ENCODE results near the gene TRAF2.

TRAF2 gene

DNA sequence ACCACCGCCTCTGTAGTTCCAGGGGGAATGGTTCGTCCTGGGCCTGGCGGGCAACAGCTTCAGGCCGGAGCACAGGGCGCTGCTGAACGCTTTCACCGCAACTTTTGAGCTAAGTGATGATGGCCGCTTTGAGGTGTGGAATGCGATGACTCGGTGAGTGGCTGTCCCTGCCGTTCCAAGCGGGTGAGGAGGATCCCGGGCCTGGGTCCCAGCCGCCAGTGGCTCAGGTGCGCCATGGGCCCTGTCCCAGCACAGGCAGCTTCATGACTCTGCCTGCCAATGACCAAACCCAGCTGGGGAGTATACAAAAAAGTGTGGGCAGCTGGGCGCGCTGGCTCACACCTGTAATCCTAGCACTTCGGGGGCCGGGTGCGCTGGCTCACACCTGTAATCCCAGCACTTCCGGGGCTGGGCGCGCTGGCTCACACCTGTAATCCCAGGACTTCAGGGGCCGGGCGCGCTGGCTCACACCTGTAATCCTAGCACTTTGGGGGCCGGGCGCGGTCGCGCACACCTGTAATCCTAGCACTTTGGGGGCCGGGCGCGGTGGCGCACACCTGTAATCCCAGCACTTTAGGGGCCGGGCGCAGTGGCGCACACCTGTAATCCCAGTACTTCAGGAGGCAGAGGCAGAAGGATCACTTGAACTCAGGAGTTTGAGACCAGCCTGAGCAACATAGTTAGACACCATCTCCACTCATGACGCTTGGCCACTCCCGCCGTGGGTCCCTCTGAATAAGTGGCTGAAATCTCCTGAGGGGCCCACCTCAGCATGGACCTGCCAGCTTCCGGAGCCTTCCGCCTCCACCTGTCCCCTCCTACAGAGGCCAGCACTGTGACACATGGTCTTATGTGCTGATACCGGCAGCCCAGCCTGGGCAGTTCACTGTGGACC, 66.8 kb downstream of the TRAF2 start:
- DNase-seq: no peak

- no peak for DNase-seq
Measured at GRCh38 chr9:136953771-136954269, 67.5 kb downstream of the TRAF2 start.

GRCh38 chr9:136954270-136955083, 68.2 kb downstream of the TRAF2 start:
- DNase-seq: no peak

DNA sequence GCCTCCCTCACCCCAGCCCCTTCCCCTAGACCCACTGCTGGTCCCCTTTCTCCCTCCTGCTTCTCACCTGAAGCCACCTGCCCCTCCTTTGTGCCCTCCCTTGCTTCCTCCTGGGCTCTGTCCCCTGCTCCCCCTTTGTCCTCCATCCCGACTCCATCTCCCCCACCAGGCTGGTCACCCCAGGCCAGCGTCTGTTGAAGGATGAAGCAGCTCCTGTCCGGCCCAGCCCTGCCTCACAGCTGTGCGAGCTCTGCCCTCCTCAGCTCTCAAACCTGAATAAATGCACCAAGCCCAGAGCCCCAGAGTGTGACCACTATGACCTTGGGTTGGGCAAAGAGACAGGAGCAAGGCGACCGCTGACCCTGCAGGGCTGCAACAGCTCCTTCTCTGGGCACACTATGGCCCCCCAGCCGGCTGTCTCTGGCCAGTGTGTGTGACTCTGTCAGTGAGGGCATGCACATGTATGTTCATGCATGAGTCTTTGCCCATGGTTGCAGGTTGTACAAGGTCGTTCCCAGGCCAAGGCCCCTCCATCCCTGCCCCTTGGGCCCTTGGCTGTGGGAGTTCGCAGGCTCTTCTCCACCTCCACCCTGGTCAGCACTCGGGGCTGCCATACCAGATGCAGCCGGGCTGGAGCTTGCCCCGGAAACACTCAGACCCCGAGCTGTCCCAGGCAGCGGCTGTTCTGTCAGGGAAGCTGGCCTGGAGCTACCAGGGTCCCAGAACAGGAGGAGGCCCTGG, 69.1 kb downstream of the TRAF2 start:
- no peak for DNase-seq

DNA sequence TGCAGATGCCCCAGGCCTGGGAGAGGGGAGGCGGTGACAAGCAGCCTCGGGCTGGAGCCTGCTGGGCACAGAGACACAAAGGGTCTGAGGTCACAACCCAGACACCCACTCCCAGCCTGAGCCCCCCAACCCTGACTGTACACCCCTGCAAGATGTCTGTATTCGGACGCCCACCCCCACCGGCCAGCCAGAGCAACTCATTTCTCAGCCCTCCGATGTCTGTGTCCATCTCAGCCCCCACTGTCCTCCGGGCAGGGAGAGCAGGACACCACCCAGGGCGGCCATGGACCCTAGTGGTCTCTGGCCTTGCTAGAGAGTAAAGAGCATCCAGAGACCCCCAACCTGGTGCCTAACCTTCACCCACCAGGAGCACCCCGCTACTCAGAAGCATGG, 69.6 kb downstream of the TRAF2 start:
- DNase-seq: no peak

DNA sequence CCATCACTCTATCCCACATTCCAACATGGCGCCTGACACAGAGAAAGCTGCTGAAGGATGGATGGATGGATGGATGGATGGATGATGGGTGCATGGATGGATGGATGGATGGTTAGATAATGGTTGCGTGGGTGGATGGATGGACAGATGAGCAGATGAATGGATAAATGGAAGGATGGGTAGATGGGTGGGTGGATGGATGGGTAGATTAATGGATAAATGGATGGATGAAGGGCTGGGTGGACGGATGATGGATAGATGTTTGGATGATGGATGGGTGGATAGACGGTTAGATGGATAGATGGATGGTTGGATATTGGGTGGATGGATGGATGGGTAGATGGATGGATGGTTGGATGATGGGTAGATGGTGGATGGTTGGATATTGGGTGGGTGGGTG, 70.3 kb downstream of the TRAF2 start:
- DNase-seq: no peak

- DNase-seq: no peak
Measured at GRCh38 chr9:136957461-136957860, 71.1 kb downstream of the TRAF2 start.

DNA sequence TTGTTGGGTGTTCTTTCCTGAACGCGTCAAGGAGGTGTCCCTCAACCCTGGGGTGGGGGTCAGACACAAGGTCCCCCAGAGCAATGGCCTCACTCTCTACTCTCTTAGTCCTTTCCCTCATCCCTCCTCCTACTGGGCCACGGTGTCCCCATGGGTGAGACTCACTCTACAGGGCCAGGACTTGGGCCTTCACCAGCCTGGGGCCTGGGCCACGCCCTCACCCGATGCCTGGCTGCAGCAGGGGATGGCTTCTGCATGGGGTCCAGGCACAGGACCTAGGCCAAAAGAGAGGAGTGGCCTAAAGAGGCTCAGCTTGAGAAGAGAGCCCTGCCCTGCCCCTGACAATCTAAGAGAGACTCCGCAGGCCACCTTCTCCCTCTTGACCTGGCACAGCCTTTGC, 71.6 kb downstream of the TRAF2 start:
- no peak for DNase-seq

- no peak for DNase-seq
Measured at GRCh38 chr9:136958473-136958872, 72.2 kb downstream of the TRAF2 start.

DNA sequence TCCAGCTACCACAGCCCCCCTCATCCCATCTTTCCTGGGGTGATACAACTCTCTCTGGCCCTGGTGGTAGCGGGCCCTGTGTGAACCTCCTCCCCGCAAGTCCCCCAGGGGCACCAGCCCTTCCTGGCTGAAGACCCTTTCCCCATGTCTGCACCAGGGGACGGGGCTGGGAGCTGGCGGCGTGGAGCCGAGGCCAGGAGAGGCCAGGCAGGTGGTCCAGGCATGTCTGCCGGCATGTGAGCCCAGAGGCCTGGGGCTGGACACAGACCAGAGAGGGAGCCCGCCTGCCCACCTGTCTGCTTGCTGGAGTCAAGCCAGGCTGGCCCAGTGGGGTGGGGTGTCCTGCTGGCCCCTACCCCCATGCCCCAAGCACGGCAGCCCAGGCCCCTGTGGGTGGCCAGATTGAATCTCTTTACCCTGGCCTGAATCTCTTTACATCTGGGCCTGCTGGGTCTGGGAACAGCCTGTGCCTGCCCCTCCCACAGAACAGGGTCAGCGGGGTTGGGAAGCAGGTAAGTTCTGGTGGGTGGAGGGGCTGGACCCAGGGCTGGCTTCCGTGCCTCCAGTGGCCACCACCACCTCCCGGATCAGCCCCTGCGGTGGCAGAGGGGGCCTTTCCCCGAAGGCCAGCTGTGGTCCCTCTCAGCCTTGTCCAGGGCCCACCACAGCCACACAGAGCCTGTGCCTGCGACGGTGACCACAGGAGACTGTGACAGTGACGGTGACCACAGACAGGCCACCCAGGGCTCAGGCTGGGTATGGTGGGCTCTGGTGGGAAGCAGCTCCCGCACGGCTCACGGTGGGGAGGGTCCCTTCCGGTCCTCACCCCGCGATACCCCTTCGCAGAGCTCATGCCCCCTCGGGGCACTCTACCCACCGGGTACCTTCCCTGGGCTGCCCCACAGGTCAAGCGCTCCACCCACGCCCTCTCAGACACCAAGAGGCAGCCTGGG, 72.9 kb downstream of the TRAF2 start:
- DNase-seq: no peak

DNA sequence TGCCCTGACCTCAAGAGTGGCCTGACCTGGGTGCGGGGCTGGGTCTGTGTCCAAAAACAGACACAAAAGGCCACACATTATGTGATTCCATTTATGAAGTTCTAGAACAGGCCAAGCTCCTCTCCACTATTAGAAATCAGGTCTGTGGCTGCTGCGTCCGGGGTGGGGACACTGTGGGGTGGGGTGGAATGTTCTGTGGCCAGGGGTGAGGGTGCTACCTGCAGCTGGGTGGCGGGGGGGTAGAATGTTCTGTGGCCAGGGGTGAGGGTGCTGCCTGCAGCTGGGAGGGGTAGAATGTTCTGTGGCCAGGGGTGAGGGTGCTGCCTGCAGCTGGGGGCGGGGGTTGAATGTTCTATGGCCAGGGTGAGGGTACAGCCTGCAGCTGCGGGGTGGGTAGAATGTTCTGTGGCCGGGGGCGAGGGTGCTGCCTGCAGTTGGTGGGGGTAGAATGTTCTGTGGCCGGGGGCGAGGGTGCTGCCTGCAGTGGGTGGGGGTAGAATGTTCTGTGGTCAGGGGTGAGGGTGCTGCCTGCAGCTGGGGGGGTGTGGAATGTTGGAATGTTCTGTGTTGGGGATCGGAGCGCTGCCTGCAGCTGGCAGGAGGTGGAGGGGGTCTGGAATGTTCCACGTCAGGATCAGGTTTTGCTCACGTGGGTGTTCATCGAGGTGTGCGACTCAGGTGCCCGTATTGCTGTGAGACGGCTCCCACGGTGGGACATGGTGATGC, 74.1 kb downstream of the TRAF2 start:
- no peak for DNase-seq

- DNase-seq: no peak
Measured at GRCh38 chr9:136960938-136961275, 74.6 kb downstream of the TRAF2 start.

DNA sequence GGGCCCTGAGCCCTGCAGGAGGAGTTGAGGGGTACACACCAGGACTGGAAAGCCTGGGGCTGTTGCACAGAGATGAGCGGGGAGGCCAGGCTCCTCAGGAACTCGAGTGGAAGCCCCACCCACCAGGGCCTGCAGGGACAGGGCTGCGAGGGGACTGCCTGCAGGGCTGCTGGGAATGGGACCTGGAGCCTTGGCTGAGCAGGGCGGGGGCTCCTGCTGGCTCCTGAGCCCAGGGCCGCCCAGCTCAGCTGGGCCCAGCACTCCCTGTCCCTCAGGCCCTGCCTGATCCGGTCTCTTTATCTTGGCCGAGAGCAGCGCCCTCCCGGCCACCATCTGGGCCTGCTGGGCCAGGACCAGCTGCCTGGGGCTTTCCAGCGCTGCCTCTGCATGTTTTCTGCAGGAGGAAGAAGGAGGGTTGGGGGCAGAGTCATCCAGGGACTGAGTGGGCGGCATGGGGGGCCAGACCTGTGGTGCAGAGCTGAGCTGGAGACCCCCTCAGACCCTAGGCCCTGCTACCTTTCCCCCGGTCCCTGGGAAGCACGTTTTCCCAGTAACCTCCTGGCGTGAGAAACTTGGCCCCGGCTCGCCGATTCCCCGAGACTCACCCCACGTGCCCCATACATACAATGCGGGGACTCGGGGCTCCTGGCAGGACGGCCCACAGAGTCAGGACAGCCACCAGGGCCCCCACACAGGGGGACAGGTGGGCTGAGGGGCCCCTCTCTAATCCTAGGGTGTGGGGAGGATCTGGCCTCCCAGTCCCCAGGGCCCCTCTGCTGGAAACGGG, 75.2 kb downstream of the TRAF2 start:
- no peak for DNase-seq

DNA sequence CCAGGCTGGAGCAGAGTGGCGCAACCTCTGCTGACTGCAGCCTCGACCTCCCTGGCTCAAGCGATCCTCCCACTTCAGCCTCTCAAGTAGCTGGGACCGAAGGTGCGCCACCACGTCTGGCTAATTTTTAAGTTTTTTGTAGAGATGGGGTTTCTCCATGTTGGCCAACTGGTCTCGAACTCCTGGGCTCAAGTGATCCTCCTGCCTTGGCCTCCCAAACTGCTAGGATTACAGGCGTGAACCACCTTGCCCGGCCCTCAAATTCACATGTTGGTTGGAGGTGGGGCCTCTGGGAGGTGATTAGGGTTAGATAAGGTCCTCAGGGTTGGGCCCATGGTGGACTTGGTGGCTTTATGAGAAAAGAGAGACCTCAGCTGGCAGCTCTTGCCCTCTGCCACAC, 75.8 kb downstream of the TRAF2 start:
- DNase-seq: no peak

DNA sequence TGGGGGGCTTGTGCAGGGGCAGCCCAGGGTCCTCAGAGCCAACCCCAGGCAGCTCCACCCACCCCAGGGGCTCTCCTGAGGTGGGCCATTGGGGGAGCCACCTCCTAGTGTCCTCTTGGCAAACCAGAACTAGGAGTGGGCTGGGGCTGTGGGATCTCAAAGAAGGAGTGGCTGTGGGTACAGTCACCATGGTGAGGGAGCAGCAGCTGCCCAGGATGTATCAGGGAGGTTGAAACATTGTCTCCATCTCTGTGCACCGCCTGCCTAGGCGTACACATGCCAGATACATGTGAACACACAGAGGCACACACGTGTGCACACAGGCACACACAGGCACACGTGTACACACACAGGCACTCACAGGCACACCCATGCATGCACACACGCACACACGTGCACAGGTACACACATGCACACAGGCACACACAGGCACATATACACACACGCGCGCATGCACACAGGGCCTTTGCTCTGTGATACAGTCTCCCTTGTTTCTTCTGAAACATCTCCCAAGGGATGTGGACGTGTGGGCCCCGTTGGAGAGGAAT, 76.5 kb downstream of the TRAF2 start:
- no peak for DNase-seq

DNA sequence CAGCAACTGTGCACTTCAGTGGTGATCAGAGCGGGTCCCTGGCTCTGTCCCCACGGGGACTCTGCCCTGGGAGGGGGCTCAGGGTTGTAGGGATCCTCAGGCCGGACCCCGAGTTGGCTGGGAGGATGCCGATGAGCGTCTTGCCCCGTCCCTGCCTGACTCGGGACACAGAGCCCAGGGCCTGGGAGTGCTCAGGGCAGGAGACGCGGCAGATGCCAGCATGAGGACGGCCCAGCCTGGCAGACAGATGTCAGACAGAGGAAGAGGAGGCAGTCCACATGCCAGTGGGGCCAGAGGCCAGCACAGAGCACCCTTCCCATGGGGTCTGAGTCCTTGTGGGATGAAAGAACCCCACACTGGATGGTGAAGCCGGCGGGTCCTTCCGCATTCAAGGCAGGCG, 77.0 kb downstream of the TRAF2 start:
- DNase-seq: no peak

DNA sequence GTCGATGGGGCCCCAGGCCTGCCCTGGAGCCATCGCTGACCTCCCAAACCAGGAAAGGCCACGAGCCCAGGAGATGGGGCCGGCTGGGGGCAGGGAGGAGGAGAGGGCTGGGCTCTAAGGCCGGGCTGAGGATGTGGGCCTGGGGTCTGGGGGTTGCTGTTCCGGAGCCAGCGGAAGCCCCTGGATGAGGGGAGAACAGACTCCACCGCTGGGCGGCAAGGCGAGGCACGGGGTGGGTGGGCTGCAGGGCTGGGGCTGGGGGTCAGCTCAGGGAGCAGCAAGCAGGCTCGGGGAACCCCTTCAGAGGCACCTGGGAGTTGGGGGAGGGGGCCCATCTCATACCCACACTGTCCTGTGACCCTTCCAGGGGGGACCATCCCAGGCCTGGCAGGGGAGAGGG, 77.4 kb downstream of the TRAF2 start:
- no peak for DNase-seq

GRCh38 chr9:136964171-136964689, 77.9 kb downstream of the TRAF2 start:
- no peak for DNase-seq

- no peak for DNase-seq
Measured at GRCh38 chr9:136964833-136965422, 78.6 kb downstream of the TRAF2 start.
